Measurements from ENCODE around the gene TAS2R43.
"Not testable (repeated sequence)": the region's sequence is repeated elsewhere in the genome, so short reads cannot be mapped to it uniquely, and the experiment has no call there.

Gene TAS2R43

GRCh38 chr12:11059041-11059440, 33.1 kb downstream of the TAS2R43 start:
- DNase-seq = no peak

DNA sequence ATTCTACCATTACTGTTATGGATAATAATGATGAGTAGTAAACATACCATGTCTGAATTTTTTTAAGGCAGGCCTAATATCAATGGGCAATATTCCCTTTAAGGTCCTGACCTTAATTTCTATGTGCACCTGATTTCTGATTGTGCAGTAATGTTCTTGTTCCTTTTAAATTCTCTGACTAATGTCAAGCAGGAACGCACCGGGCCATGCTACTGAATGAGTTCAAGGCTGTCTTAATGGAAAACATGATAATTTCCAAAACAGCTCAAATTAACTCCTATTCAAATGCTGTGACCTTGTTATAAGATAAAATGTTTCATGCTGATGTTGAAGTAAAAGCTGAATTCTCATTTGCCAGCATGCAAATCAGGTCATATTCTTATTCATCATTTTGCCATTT, 36.8 kb downstream of the TAS2R43 start:
- no peak for DNase-seq

DNA sequence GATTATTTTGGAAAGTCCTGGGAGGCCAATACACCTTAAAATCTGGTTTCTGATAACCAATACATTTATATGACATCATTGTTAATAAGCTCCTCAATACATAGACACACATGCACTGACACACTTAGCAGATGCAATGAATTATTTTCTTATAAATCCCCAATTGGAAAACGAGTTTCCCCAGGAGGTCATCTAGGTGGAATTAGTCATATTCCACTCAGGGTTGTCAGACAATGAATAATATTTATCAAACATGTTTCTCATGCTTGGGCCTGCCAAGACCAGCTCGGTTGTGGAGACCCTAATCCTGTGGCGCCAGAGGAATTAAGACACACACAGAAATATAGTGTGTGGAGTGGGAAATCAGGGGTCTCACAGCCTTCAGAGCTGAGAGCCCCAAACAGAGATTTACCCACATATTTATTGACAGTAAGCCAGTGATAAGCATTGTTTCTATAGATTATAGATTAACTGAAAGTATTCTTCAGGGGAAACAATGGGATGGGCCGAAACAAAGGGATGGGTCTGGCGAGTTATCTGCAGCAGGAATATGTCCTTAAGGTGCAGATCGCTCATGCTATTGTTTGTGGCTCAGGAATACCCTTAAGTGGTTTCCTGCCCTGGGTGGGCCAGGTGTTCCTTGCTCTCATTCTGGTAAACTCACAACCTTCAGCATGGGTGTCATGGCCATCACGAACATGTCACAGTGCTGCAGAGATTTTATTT, 42.1 kb downstream of the TAS2R43 start:
- not testable (repeated sequence) for DNase-seq

GRCh38 chr12:11041366-11041765, 50.7 kb downstream of the TAS2R43 start:
- DNase-seq = not testable (repeated sequence)

Data from NCI-H526 treated with DMSO at 0.1 percent for 48 hours (cell line).